PC-3 (cell line): ENCODE data around the gene FCHO2. TPM values are rescaled to one million over a fixed set of nuclear protein-coding genes. Genes with fewer than 3 reads are reported as not detected.

Experiments used
- ATAC-seq: fragments of 200-7000 bp; cut with Tn5 transposase; 2 replicates; pipeline ENCODE4 v1.9.1; 2020; ENCODE audit warnings: mild to moderate bottlenecking, moderate library complexity
- BruUV-seq: library from RNA; stranded (reverse); fragments of 400-500 nt; replicated peaks from 2 replicates; lab custom pipeline; 2021; lab: Mats Ljungman, UMichigan
- CTCF ChIA-PET: fragments of 300-600 bp; sonication (Branson Sonifier 250); formaldehyde crosslinking; loops from one replicate; lab custom pipeline; 2022; ENCODE audit warnings: antibody characterized with exemption; lab: Charles Lee
- POLR2A ChIA-PET: fragments of 300-600 bp; sonication (Branson Sonifier 250); formaldehyde crosslinking; loops from one replicate; lab custom pipeline; 2022; ENCODE audit warnings: antibody characterized with exemption; ENCODE audit not compliant: unreplicated experiment; lab: Charles Lee
- DNase-seq: peaks from one replicate; pipeline ENCODE4 v3.0.0-alpha.2; 2015
- H2AFZ ChIP-seq: fragments of 300-600 bp; sonication (generic); 2 replicates; pipeline ENCODE4 v1.6.0; 2016; ENCODE audit warnings: antibody characterized with exemption, low read length
- H3F3A ChIP-seq: fragments of 300-600 bp; sonication (generic); one replicate; pipeline ENCODE4 v1.6.0; 2017; ENCODE audit warnings: antibody characterized with exemption, low read length, control low read depth, mild to moderate bottlenecking; ENCODE audit not compliant: unreplicated experiment
- H3K27ac ChIP-seq: fragments of 300-600 bp; sonication (generic); 2 replicates; pipeline ENCODE4 v1.5.1; 2016; ENCODE audit warnings: mild to moderate bottlenecking, low read length
- H3K27me3 ChIP-seq: fragments of 300-600 bp; sonication (generic); 2 replicates; pipeline ENCODE4 v1.6.1; 2016; ENCODE audit warnings: low read length, mixed read lengths
- H3K36me3 ChIP-seq: fragments of 300-600 bp; sonication (generic); 2 replicates; pipeline ENCODE4 v1.6.1; 2016; ENCODE audit warnings: low read depth, mixed run types, low read length, mixed read lengths
- H3K4me1 ChIP-seq: fragments of 300-600 bp; sonication (generic); 2 replicates; pipeline ENCODE4 v1.5.1; 2016; ENCODE audit warnings: low read length; ENCODE audit not compliant: insufficient read depth
- H3K4me2 ChIP-seq: fragments of 300-600 bp; sonication (generic); 2 replicates; pipeline ENCODE4 v1.6.0; 2016; ENCODE audit warnings: low read length
- H3K4me3 ChIP-seq: fragments of 300-600 bp; sonication (generic); 2 replicates; pipeline ENCODE4 v1.5.1; 2016; ENCODE audit warnings: mild to moderate bottlenecking, low read length, mixed read lengths
- H3K79me2 ChIP-seq: fragments of 300-600 bp; sonication (generic); 2 replicates; pipeline ENCODE4 v1.6.1; 2017; ENCODE audit warnings: low read length, mixed read lengths
- H3K9ac ChIP-seq: fragments of 300-600 bp; sonication (generic); 2 replicates; pipeline ENCODE4 v1.6.0; 2016; ENCODE audit warnings: mild to moderate bottlenecking, low read length
- H3K9me2 ChIP-seq: fragments of 300-600 bp; sonication (generic); replicated peaks from 2 replicates; pipeline ENCODE4 v1.6.1; 2016; ENCODE audit warnings: mixed run types, low read length, mixed read lengths
- H3K9me3 ChIP-seq: fragments of 300-600 bp; sonication (generic); 2 replicates; pipeline ENCODE4 v1.6.1; 2016; ENCODE audit warnings: low read length, mixed read lengths
- H4K20me1 ChIP-seq: fragments of 300-600 bp; sonication (generic); 2 replicates; pipeline ENCODE4 v1.6.1; 2016; ENCODE audit warnings: low read length, mixed read lengths
- EZH2 ChIP-seq: fragments of 300-600 bp; sonication (generic); IDR thresholded peaks from one replicate; pipeline ENCODE4 v1.6.1; 2017; ENCODE audit warnings: antibody characterized with exemption, mild to moderate bottlenecking, low read length; ENCODE audit not compliant: unreplicated experiment
- EZH2phosphoT487 ChIP-seq: fragments of 300-600 bp; sonication (generic); IDR thresholded peaks from 2 replicates; pipeline ENCODE4 v1.6.1; 2018; ENCODE audit warnings: mild to moderate bottlenecking, antibody characterized with exemption, low read length, borderline replicate concordance
- intact Hi-C: fragments of 100-400 bp; cut with micrococcal nuclease; formaldehyde crosslinking; loops from 2 replicates; pipeline ENCODE4 v1.9.0; 2023
- total RNA-seq: library from RNA; depleted of rRNA; stranded (reverse); fragments of >200 nt; gene quantifications from 2 replicates; pipeline ENCODE4 v1.2.3, GENCODE V29; 2014
- TF ChIP-seq, protein P1 (sequence below): fragments of 300-600 bp; sonication (generic); conservative IDR thresholded peaks from 2 replicates; pipeline ENCODE4 v1.5.1; 2017; ENCODE audit warnings: antibody characterized with exemption, low read depth, mild to moderate bottlenecking, low read length

FCHO2 gene
- total RNA-seq, 1 experiment from 2014 or later = 5.9 TPM

DNA sequence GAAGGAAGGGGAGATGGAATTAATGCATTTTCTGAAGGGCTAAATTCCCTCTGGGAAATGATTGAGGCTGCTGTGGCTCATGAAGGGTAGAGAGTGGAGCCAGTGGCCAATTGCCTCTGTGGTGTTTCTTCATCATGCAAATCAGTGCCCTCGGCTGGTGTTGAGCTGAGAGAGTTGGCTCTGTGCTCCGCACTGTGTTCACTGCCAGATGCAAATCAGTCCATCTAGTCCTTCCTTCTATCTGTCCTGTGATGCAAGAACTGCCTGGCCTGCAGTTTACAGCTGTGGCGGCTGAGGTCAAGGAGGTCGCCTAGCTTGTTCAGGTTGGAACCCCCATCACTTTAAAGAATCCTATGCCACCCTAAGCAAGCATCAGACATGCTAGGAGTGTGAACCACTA is 170.5 kb downstream of the FCHO2 start:
- no peak for ATAC-seq
- TF ChIP-seq EZH2 (no peak), EZH2phosphoT487 (no peak)
- TF ChIP-seq, protein P1, sequence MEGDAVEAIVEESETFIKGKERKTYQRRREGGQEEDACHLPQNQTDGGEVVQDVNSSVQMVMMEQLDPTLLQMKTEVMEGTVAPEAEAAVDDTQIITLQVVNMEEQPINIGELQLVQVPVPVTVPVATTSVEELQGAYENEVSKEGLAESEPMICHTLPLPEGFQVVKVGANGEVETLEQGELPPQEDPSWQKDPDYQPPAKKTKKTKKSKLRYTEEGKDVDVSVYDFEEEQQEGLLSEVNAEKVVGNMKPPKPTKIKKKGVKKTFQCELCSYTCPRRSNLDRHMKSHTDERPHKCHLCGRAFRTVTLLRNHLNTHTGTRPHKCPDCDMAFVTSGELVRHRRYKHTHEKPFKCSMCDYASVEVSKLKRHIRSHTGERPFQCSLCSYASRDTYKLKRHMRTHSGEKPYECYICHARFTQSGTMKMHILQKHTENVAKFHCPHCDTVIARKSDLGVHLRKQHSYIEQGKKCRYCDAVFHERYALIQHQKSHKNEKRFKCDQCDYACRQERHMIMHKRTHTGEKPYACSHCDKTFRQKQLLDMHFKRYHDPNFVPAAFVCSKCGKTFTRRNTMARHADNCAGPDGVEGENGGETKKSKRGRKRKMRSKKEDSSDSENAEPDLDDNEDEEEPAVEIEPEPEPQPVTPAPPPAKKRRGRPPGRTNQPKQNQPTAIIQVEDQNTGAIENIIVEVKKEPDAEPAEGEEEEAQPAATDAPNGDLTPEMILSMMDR = no peak

DNA sequence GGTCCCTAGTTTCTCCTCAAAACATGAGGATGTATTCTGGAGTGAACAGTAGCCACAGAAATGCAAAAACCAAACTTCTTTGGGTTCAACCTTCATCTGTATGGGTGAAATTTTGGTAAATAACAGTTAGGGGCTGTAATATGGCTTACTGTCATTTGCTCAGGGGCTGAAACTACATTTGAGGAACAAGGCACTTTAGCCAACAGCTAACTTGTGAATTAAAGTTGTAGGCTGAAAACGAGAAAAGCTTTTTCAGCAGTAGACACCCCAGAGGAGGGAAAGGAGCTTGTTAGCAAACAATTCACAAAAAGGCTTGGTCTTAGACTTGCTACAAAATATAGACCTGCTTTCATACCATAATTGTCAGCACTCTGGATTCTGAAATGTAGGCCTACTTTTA is 171.1 kb downstream of the FCHO2 start:
- Histone ChIP-seq H3K9ac (no peak overlapping the region), H3K27me3 (no peaks in the 10 kb centered on the region), H3K9me2 (no peaks in the 10 kb centered on the region), H3K27ac (no peak overlapping the region), H2AFZ (no peak overlapping the region), H3K36me3 (no peaks in the 10 kb centered on the region), H3K4me1 (peaks cover 14% of the 10 kb centered on the region), H3K4me2 (no peak overlapping the region), H4K20me1 (no peaks in the 10 kb centered on the region), H3K79me2 (no peaks in the 10 kb centered on the region), H3F3A (no peaks in the 10 kb centered on the region), H3K9me3 (no peaks in the 10 kb centered on the region), H3K4me3 (no peak overlapping the region)
- ATAC-seq = no peak
- ChIA-PET CTCF (no interaction called here), POLR2A (no interaction called here)
- TF ChIP-seq EZH2 (no peak), EZH2phosphoT487 (no peak)
- TF ChIP-seq, protein P1 = no peak
- no TSS peak for BruUV-seq
- intact Hi-C loops = no loop called here
- no peak for DNase-seq

More for the DNA sequence above, 170.5 kb downstream of the FCHO2 start:
- H3K79me2 ChIP-seq = no peaks in the 10 kb centered on the region
- no peaks in the 10 kb centered on the region for H4K20me1 ChIP-seq
- CTCF ChIA-PET = no interaction called here
- no peak overlapping the region for H3K4me3 ChIP-seq
- H3K36me3 ChIP-seq = no peaks in the 10 kb centered on the region
- POLR2A ChIA-PET = no interaction called here
- H3F3A ChIP-seq = no peaks in the 10 kb centered on the region
- H3K9me2 ChIP-seq = no peaks in the 10 kb centered on the region
- no peak overlapping the region for H3K4me2 ChIP-seq
- H3K27ac ChIP-seq = no peak overlapping the region
- intact Hi-C loops = no loop called here
- H3K4me1 ChIP-seq = peaks cover 20% of the 10 kb centered on the region
- no peaks in the 10 kb centered on the region for H3K9me3 ChIP-seq
- H2AFZ ChIP-seq = no peak overlapping the region
- H3K27me3 ChIP-seq = no peaks in the 10 kb centered on the region
- H3K9ac ChIP-seq = no peak overlapping the region
- BruUV-seq = no TSS peak
- DNase-seq = no peak

DNA sequence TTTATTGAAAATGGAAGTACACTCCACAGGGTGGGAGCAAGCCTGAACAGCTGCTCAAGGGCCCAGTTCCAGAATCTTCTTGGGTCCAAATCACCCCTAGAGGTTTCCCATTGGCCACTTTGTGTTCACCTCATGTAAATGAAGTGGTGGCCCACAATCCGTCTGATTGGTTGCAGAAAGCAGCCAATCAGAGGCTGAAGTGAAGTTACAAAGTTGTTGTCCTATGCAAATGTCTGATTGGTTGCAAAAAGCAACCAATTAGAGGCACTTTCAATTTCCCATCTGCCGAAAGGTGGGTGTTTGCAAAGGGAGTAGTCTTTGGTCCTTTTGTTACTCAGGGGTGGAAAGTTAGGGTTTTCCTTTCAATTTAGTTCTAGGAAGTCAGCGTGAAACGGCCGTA is 173.3 kb downstream of the FCHO2 start:
- H2AFZ ChIP-seq = no peak overlapping the region
- no TSS peak for BruUV-seq

More for the DNA sequence above, 173.3 kb downstream of the FCHO2 start:
- DNase-seq (no peak), ATAC-seq (no peak)
- Histone ChIP-seq H3K4me1 (no peaks in the 10 kb centered on the region), H3K9ac (no peak overlapping the region), H3K9me2 (no peaks in the 10 kb centered on the region), H3K79me2 (no peaks in the 10 kb centered on the region), H3K27me3 (no peaks in the 10 kb centered on the region), H3K4me2 (no peak overlapping the region), H3K36me3 (no peaks in the 10 kb centered on the region), H3K27ac (no peak overlapping the region), H3F3A (no peaks in the 10 kb centered on the region), H3K9me3 (no peaks in the 10 kb centered on the region), H3K4me3 (no peak overlapping the region), H4K20me1 (no peaks in the 10 kb centered on the region)
- TF ChIP-seq EZH2 (no peak), EZH2phosphoT487 (no peak)
- TF ChIP-seq, protein P1 = no peak
- intact Hi-C loops = no loop called here
- ChIA-PET CTCF (no interaction called here), POLR2A (no interaction called here)
